ENCODE results near the gene OMG. TPM values are rescaled to one million over a fixed set of nuclear protein-coding genes. Genes with fewer than 3 reads are reported as not detected.
"Not testable (repeated sequence)": the region's sequence is repeated elsewhere in the genome, so short reads cannot be mapped to it uniquely, and the experiment has no call there.

OMG gene
- total RNA-seq = under 1 TPM in 1 of 2 experiments, not detected in 1; 0.14 TPM

GRCh38 chr17:31297090-31297489 lies at the start of gene OMG:
TSS of gene OMG (minus strand) at chr17:31297239. CDS start at chr17:31296331, 908 bp downstream.
- H3K36me3 Mint-ChIP-seq = peaks cover 8% of the 10 kb centered on the region
- no peaks in the 10 kb centered on the region for H3K9me3 Mint-ChIP-seq
- H3K27me3 Mint-ChIP-seq = no peaks in the 10 kb centered on the region
- H3K27ac Mint-ChIP-seq = no peak within 1 kb of the TSS
- peaks cover 16% of the 10 kb centered on the region for H3K4me1 Mint-ChIP-seq
- DNase-seq = no peak
- H3K4me3 Mint-ChIP-seq = no peak within 1 kb of the TSS

- not testable (repeated sequence) for H3K4me3 Mint-ChIP-seq, H3K27ac Mint-ChIP-seq, H3K4me1 Mint-ChIP-seq, H3K27me3 Mint-ChIP-seq, DNase-seq, H3K9me3 Mint-ChIP-seq
- peaks cover 19% of the 10 kb centered on the region for H3K36me3 Mint-ChIP-seq
Observed at GRCh38 chr17:31345191-31345747, 48.2 kb upstream of the OMG start.

GRCh38 chr17:31339906-31340661 lies 43.0 kb upstream of the OMG start:
- Mint-ChIP-seq H3K27ac (no peak overlapping the region), H3K36me3 (peaks cover 17% of the 10 kb centered on the region), H3K9me3 (no peaks in the 10 kb centered on the region), H3K4me3 (no peak overlapping the region), H3K4me1 (peaks cover 2% of the 10 kb centered on the region), H3K27me3 (no peaks in the 10 kb centered on the region)
- DNase-seq = no peak

GRCh38 chr17:31329221-31329620 lies 32.2 kb upstream of the OMG start:
- no peak for DNase-seq
- H3K36me3 Mint-ChIP-seq = peaks cover 16% of the 10 kb centered on the region
- peaks cover 42% of the 10 kb centered on the region for H3K4me1 Mint-ChIP-seq
- peak overlapping the region; percentile 81 for H3K27ac Mint-ChIP-seq
- no peaks in the 10 kb centered on the region for H3K27me3 Mint-ChIP-seq
- H3K9me3 Mint-ChIP-seq = no peaks in the 10 kb centered on the region
- no peak overlapping the region for H3K4me3 Mint-ChIP-seq

- peak overlapping the region; percentile 79 for H3K27ac Mint-ChIP-seq
- DNase-seq = no peak
- H3K4me3 Mint-ChIP-seq = peak overlapping the region; percentile 19
- H3K36me3 Mint-ChIP-seq = peaks cover 16% of the 10 kb centered on the region
- H3K4me1 Mint-ChIP-seq = peaks cover 46% of the 10 kb centered on the region
- H3K9me3 Mint-ChIP-seq = no peaks in the 10 kb centered on the region
- no peaks in the 10 kb centered on the region for H3K27me3 Mint-ChIP-seq
Observed at GRCh38 chr17:31328160-31328535, 31.1 kb upstream of the OMG start.

GRCh38 chr17:31327534-31328159 lies 30.6 kb upstream of the OMG start:
- DNase-seq = no peak
- peaks cover 48% of the 10 kb centered on the region for H3K4me1 Mint-ChIP-seq
- peak overlapping the region; percentile 79 for H3K27ac Mint-ChIP-seq
- H3K9me3 Mint-ChIP-seq = peaks cover 2% of the 10 kb centered on the region
- no peaks in the 10 kb centered on the region for H3K27me3 Mint-ChIP-seq
- peak overlapping the region; percentile 19 for H3K4me3 Mint-ChIP-seq
- peaks cover 16% of the 10 kb centered on the region for H3K36me3 Mint-ChIP-seq

GRCh38 chr17:31323551-31323950 lies 26.5 kb upstream of the OMG start:
- peak overlapping the region; percentile 55 for H3K27ac Mint-ChIP-seq
- no peak for DNase-seq
- H3K9me3 Mint-ChIP-seq = peaks cover 2% of the 10 kb centered on the region
- peaks cover 24% of the 10 kb centered on the region for H3K36me3 Mint-ChIP-seq
- H3K4me1 Mint-ChIP-seq = peaks cover 32% of the 10 kb centered on the region
- H3K27me3 Mint-ChIP-seq = no peaks in the 10 kb centered on the region
- no peak overlapping the region for H3K4me3 Mint-ChIP-seq

GRCh38 chr17:31321966-31322365 lies 24.9 kb upstream of the OMG start:
- Mint-ChIP-seq H3K9me3 (peaks cover 2% of the 10 kb centered on the region), H3K27ac (peak overlapping the region; percentile 91), H3K36me3 (peaks cover 29% of the 10 kb centered on the region), H3K27me3 (no peaks in the 10 kb centered on the region), H3K4me3 (peak overlapping the region; percentile 85), H3K4me1 (peaks cover 24% of the 10 kb centered on the region)
- peak; percentile 22 for DNase-seq

GRCh38 chr17:31321481-31321880 lies 24.4 kb upstream of the OMG start, which contains the start of gene EVI2A:
TSS of gene EVI2A (minus strand) at chr17:31321622. CDS start at chr17:31319013, 2,609 bp downstream.
- peaks cover 29% of the 10 kb centered on the region for H3K36me3 Mint-ChIP-seq
- H3K27ac Mint-ChIP-seq = peak within 1 kb of the TSS; percentile 91
- peak within 1 kb of the TSS; percentile 85 for H3K4me3 Mint-ChIP-seq
- no peaks in the 10 kb centered on the region for H3K27me3 Mint-ChIP-seq
- peak; percentile 78 for DNase-seq
- H3K4me1 Mint-ChIP-seq = peaks cover 26% of the 10 kb centered on the region
- H3K9me3 Mint-ChIP-seq = peaks cover 2% of the 10 kb centered on the region

- H3K27ac Mint-ChIP-seq = peak overlapping the region; percentile 91
- peaks cover 2% of the 10 kb centered on the region for H3K9me3 Mint-ChIP-seq
- H3K27me3 Mint-ChIP-seq = no peaks in the 10 kb centered on the region
- peaks cover 32% of the 10 kb centered on the region for H3K4me1 Mint-ChIP-seq
- peaks cover 22% of the 10 kb centered on the region for H3K36me3 Mint-ChIP-seq
- H3K4me3 Mint-ChIP-seq = peak overlapping the region; percentile 85
- DNase-seq = no peak
Observed at GRCh38 chr17:31320791-31321190, 23.8 kb upstream of the OMG start.

GRCh38 chr17:31320241-31320640 lies 23.2 kb upstream of the OMG start:
- H3K27ac Mint-ChIP-seq = peak overlapping the region; percentile 91
- H3K4me3 Mint-ChIP-seq = peak overlapping the region; percentile 85
- peaks cover 21% of the 10 kb centered on the region for H3K36me3 Mint-ChIP-seq
- peaks cover 33% of the 10 kb centered on the region for H3K4me1 Mint-ChIP-seq
- no peaks in the 10 kb centered on the region for H3K27me3 Mint-ChIP-seq
- H3K9me3 Mint-ChIP-seq = peaks cover 2% of the 10 kb centered on the region
- no peak for DNase-seq

- Mint-ChIP-seq H3K27me3 (no peaks in the 10 kb centered on the region), H3K27ac (peak overlapping the region; percentile 91), H3K4me3 (peak overlapping the region; percentile 79), H3K36me3 (peaks cover 25% of the 10 kb centered on the region), H3K9me3 (peaks cover 5% of the 10 kb centered on the region), H3K4me1 (peaks cover 39% of the 10 kb centered on the region)
- no peak for DNase-seq
Observed at GRCh38 chr17:31318851-31319661, 22.0 kb upstream of the OMG start.

GRCh38 chr17:31318298-31318801 lies 21.3 kb upstream of the OMG start:
- no peaks in the 10 kb centered on the region for H3K27me3 Mint-ChIP-seq

GRCh38 chr17:31314782-31315100 lies 17.7 kb upstream of the OMG start:
- Mint-ChIP-seq H3K4me3 (peak overlapping the region; percentile 32), H3K27ac (peak overlapping the region; percentile 89), H3K36me3 (peaks cover 30% of the 10 kb centered on the region), H3K4me1 (peaks cover 49% of the 10 kb centered on the region), H3K27me3 (no peaks in the 10 kb centered on the region), H3K9me3 (peaks cover 3% of the 10 kb centered on the region)
- no peak for DNase-seq

More at GRCh38 chr17:31318298-31318801, 21.3 kb upstream of the OMG start:
- DNase-seq = peak; percentile 36
- peaks cover 26% of the 10 kb centered on the region for H3K36me3 Mint-ChIP-seq
- peak overlapping the region; percentile 91 for H3K27ac Mint-ChIP-seq
- H3K4me1 Mint-ChIP-seq = peaks cover 37% of the 10 kb centered on the region
- peak overlapping the region; percentile 79 for H3K4me3 Mint-ChIP-seq
- H3K9me3 Mint-ChIP-seq = peaks cover 5% of the 10 kb centered on the region

All from activated naive CD8-positive, alpha-beta T cell treated with anti-CD3 and anti-CD28 coated beads for 36 hours (primary cell).